Adrenal gland (tissue), 5 donors: ENCODE results near the gene SHMT2.

Experiments used
- POLR2A ChIP-seq, 2 donors: fragments of 450-650 bp; IDR thresholded peaks; one replicate each; pipeline ENCODE4 v1.6.1; 2017; ENCODE audit warnings: antibody characterized with exemption in 2 of 2, mild to moderate bottlenecking in 2 of 2, moderate library complexity in 1 of 2
- TF ChIP-seq, protein P1 (sequence below), 6 experiments: fragments of 450-650 bp in 4 of 6; fragments of 200-600 bp in 2 of 6; sonication (generic) in 1 of 6; IDR thresholded peaks; 1 replicate in 5 of 6; 2 replicates in 1 of 6; pipeline versions ENCODE4 v1.5.1 to v1.8.0; 2016 to 2021; ENCODE audit warnings: antibody characterized with exemption in 6 of 6, mild to moderate bottlenecking in 2 of 6, moderate library complexity in 1 of 6
- donor health status: DM: no; HTN: no; CAD: no.

DNA sequence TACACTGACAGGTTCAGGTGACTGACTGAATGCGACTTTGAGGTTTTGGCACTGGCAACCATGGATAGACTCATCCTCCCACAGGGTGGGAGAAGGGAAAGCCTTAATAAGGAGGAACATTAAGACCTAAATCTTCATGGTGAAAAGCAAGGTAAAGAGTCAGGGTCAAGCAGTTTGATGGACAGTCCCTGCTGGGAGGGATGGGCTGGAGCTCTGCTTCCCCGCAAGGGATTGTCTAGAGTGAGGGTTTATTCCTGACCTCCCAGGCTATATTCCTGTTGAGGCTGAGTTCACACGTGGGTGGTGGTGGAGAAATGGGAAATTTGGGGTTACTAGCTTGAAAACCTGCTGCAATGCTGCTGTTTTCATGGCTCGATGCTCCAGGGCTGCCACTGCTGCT lies 30.9 kb downstream of the SHMT2 start:
- TF ChIP-seq, protein P1, sequence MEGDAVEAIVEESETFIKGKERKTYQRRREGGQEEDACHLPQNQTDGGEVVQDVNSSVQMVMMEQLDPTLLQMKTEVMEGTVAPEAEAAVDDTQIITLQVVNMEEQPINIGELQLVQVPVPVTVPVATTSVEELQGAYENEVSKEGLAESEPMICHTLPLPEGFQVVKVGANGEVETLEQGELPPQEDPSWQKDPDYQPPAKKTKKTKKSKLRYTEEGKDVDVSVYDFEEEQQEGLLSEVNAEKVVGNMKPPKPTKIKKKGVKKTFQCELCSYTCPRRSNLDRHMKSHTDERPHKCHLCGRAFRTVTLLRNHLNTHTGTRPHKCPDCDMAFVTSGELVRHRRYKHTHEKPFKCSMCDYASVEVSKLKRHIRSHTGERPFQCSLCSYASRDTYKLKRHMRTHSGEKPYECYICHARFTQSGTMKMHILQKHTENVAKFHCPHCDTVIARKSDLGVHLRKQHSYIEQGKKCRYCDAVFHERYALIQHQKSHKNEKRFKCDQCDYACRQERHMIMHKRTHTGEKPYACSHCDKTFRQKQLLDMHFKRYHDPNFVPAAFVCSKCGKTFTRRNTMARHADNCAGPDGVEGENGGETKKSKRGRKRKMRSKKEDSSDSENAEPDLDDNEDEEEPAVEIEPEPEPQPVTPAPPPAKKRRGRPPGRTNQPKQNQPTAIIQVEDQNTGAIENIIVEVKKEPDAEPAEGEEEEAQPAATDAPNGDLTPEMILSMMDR (IDR thresholded peaks at IDR 0.05), result no peak
- TF ChIP-seq POLR2A (IDR thresholded peaks at IDR 0.05), result no peak
